Measurements from ENCODE around the gene CPA3.

GRCh38 chr3:148931574-148931973 is 66.5 kb downstream of the CPA3 start:
- peak in 1 of 3 experiments; percentile 4; a peak in 1 of 6 replicates for TF ChIP-seq CTCF (IDR thresholded peaks at IDR 0.05 in 2 of 3, conservative IDR thresholded peaks at IDR 0.05 in 1 of 3; ENCODE audit: borderline replicate concordance in 1 of 3, insufficient read depth in 1 of 3, low read depth in 2 of 3, low read length in 2 of 3)
- no peak for TF ChIP-seq CEBPB (IDR thresholded peaks at IDR 0.05; ENCODE audit: low read depth)
- no peak for TF ChIP-seq EZH2 (IDR thresholded peaks at IDR 0.05)
- TF ChIP-seq, protein P1, sequence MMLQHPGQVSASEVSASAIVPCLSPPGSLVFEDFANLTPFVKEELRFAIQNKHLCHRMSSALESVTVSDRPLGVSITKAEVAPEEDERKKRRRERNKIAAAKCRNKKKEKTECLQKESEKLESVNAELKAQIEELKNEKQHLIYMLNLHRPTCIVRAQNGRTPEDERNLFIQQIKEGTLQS (IDR thresholded peaks at IDR 0.05) = no peak
- TF ChIP-seq SRF (IDR thresholded peaks at IDR 0.05; ENCODE audit: low read depth) = no peak
- TF ChIP-seq ZFX (IDR thresholded peaks at IDR 0.05) = no peak
- TF ChIP-seq, protein P2, sequence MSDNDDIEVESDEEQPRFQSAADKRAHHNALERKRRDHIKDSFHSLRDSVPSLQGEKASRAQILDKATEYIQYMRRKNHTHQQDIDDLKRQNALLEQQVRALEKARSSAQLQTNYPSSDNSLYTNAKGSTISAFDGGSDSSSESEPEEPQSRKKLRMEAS (IDR thresholded peaks at IDR 0.05) = no peak
- TF ChIP-seq POLR2A (IDR thresholded peaks at IDR 0.05; ENCODE audit: borderline replicate concordance, extremely low read depth, insufficient read depth, insufficient read length) = no peak
- TF ChIP-seq JUND (IDR thresholded peaks at IDR 0.05) = no peak
- no peak for TF ChIP-seq RAD21 (IDR thresholded peaks at IDR 0.05; ENCODE audit: low read depth)
- TF ChIP-seq POLR2AphosphoS5 (IDR thresholded peaks at IDR 0.05; ENCODE audit: low read depth, low read length) = no peak
- no peak for TF ChIP-seq YY1 (IDR thresholded peaks at IDR 0.05; ENCODE audit: extremely low read depth, insufficient replicate concordance, low read depth, low read length)
